Activated T-cell treated with anti-CD3 and anti-CD28 coated beads, Interleukin-2, amount 50 U/mL, for 72 hours (primary cell): ENCODE data around the gene C11orf54. TPM values are rescaled to one million over a fixed set of nuclear protein-coding genes. Genes with fewer than 3 reads are reported as not detected.
"Not testable (repeated sequence)": the region's sequence is repeated elsewhere in the genome, so short reads cannot be mapped to it uniquely, and the experiment has no call there.

Experiments used
- ATAC-seq, 2 donors: fragments of 150-1000 bp; cut with Tn5 transposase; replicated peaks in 1 of 2; 2 replicates each; pipeline ENCODE4 v1.10.0; 2021; ENCODE audit warnings: moderate library complexity in 2 of 2, mild to moderate bottlenecking in 1 of 2
- DNase-seq, 2 donors: peaks; one replicate each; pipeline ENCODE4 v3.0.0; 2021 to 2022; ENCODE audit warnings: mixed read lengths in 1 of 2
- H3K27ac Mint-ChIP-seq: one replicate; pipeline ENCODE4 v1.8.0; 2022; ENCODE audit warnings: mild to moderate bottlenecking, moderate library complexity, mixed read lengths
- H3K27me3 Mint-ChIP-seq: one replicate; pipeline ENCODE4 v1.8.0; 2022; ENCODE audit warnings: low read depth, mixed read lengths
- H3K36me3 Mint-ChIP-seq, 2 donors: one replicate each; pipeline ENCODE4 v1.8.0; 2022; ENCODE audit warnings: mixed read lengths in 2 of 2, mild to moderate bottlenecking in 1 of 2; ENCODE audit not compliant: insufficient read depth in 2 of 2
- H3K4me1 Mint-ChIP-seq: one replicate; pipeline ENCODE4 v1.8.0; 2022; ENCODE audit warnings: low read depth, mixed read lengths
- H3K4me3 Mint-ChIP-seq, 2 donors: one replicate each; pipeline ENCODE4 v1.8.0; 2022; ENCODE audit warnings: mild to moderate bottlenecking in 2 of 2, mixed read lengths in 2 of 2, moderate library complexity in 2 of 2
- H3K9me3 Mint-ChIP-seq, 2 donors: one replicate each; pipeline ENCODE4 v1.8.0; 2022; ENCODE audit warnings: mixed read lengths in 2 of 2
- total RNA-seq, 2 donors: library from RNA; stranded (reverse); gene quantifications; one replicate each; pipeline ENCODE4 v1.2.3, GENCODE V29; 2022

C11orf54 gene
- total RNA-seq, 2 donors from 2014 or later, result 36.2 to 44.8 TPM

DNA sequence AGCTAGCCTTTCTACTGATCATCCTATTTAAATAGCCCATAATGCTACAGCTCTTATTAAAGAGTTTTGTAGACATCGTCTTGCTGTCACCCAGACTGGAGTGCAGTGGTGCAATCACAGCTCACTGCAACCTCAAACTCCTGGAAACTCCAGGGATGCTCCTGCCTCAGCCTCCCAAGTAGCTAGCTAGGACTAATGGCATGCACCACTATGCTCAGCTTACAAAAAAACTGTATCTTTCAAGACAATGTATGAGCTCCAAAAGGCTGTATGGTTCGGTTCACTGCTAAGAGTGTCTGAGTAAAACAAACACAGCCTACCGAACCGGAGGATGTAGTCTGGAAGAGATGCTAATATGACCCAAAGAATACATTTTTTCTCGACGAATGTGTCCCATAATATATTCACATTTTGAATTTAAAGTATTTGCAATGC is 2.8 kb upstream of the C11orf54 start:
- Mint-ChIP-seq H3K4me1 (peaks cover 66% of the 10 kb centered on the region), H3K27ac (peak overlapping the region; percentile 100), H3K36me3 (peaks cover 27 to 55% of the 10 kb centered on the region in 2 donors), H3K27me3 (no peaks in the 10 kb centered on the region), H3K4me3 (peak overlapping the region; percentile 99 to 100), H3K9me3 (no peaks in the 10 kb centered on the region)
- DNase-seq (no peak), ATAC-seq (no peak)

DNA sequence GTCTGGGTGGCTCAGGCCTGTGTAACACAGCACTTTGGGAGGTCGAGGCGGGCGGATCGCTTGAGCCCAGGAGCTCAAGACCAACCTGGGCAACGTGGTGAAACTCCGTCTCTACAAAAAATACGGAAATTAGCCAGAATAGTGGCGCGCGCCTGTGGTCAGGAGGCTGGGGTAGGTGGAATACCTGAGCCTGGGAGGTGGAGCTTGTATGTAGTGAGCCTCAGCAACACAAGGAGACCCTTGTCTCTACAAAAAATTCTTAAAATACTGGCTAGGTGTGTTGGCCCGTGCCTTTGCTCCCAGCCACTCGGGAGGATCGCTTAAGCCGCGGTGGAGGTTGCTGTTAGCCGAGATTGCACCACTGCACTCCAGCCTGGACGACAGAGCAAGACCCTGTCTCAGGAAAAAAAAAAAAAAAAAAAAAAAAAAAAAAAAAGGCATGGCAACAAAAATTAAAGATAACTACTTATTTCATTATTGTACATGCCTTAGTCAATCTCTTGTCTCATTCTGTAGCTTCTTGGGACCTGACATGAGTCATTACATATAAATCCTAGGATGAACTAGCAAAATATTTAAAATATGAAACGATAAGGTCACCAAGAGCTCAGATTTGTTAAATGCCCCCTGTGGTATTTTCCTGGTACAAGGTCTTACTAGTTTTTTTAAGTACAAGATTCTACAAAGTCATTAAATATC is 1.3 kb upstream of the C11orf54 start:
- Mint-ChIP-seq H3K4me1 (peaks cover 68% of the 10 kb centered on the region), H3K27ac (peak overlapping the region; percentile 100), H3K9me3 (no peaks in the 10 kb centered on the region), H3K27me3 (no peaks in the 10 kb centered on the region), H3K36me3 (peaks cover 22 to 49% of the 10 kb centered on the region in 2 donors), H3K4me3 (peak overlapping the region; percentile 99 to 100)
- ATAC-seq (no peak), DNase-seq (peak; percentile 39 to 45)

DNA sequence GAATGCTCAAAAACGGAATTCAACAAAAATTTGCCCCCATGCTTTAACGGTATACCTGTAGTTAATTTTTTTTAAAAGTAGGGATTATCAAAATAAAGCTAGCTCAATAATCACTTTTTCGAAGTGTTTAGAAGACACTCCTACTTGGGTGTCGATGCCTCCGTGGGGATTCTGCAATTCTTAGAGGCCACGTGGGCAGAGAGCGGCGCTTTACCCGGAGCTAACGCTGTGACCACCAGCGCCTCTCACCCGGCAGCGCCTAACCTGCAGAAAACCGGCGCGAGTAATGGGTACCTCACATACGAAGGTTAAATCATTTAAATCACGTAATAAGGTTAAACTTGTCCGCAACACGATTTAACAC is 760 bp upstream of the C11orf54 start:
- DNase-seq, result peak; percentile 62 to 73
- no peaks in the 10 kb centered on the region for H3K27me3 Mint-ChIP-seq

DNA sequence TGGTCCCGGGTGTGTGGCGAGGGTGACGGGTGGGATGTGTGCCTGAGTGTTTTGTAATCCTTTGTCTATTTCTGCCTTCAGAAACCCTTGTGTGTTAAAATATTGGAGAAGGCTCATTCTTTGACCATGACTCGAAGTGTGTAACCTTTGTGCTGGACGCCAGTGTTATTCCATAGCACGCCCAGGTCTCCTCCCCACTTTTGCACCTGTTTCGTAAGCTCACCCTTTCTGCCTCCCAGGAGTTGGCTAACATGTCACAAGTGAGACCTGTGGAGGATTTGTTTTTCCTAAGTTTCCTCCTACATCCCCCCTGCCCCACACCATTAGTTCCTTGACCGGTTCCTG is 382 bp downstream of the C11orf54 start:
- Mint-ChIP-seq H3K4me1 (peaks cover 52% of the 10 kb centered on the region), H3K27ac (peak overlapping the region; percentile 100), H3K36me3 (peaks cover 20 to 40% of the 10 kb centered on the region in 2 donors), H3K4me3 (peak overlapping the region; percentile 99 to 100), H3K9me3 (no peaks in the 10 kb centered on the region), H3K27me3 (no peaks in the 10 kb centered on the region)
- ATAC-seq (peak in 1 of 2 donors; percentile 3), DNase-seq (no peak)

More for the DNA sequence above, 760 bp upstream of the C11orf54 start:
- peak overlapping the region; percentile 99 to 100 for H3K4me3 Mint-ChIP-seq
- H3K27ac Mint-ChIP-seq, result peak overlapping the region; percentile 100
- no peaks in the 10 kb centered on the region for H3K9me3 Mint-ChIP-seq
- peak; percentile 47 to 56 for ATAC-seq
- peaks cover 64% of the 10 kb centered on the region for H3K4me1 Mint-ChIP-seq
- peaks cover 22 to 49% of the 10 kb centered on the region in 2 donors for H3K36me3 Mint-ChIP-seq

DNA sequence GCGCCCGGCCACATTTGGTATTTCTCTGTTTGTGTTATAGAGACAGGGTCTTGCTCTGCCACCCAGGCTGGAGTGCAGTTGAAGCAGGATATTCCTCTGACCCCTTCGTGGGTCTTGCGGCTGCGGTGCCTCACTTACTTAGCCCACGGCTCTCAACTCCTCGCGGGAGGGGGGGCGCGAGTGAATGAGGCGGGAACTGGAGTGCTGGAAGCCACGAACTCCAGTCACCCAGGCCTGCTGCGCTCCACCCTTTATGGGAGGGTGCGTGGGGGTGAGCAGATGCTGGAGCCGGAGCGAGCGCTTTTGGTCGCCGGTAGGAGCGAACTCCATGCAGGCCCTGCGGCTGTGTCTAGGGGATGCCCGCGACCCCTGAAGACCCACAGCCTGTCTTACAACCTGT is 1.8 kb downstream of the C11orf54 start:
- H3K4me1 Mint-ChIP-seq, result peaks cover 38% of the 10 kb centered on the region
- no peak overlapping the region for H3K27ac Mint-ChIP-seq
- H3K36me3 Mint-ChIP-seq, result peaks cover 17 to 26% of the 10 kb centered on the region in 2 donors
- H3K9me3 Mint-ChIP-seq, result no peaks in the 10 kb centered on the region
- no peaks in the 10 kb centered on the region for H3K27me3 Mint-ChIP-seq
- no peak for ATAC-seq
- DNase-seq, result no peak
- H3K4me3 Mint-ChIP-seq, result peak overlapping the region; percentile 58 to 71

DNA sequence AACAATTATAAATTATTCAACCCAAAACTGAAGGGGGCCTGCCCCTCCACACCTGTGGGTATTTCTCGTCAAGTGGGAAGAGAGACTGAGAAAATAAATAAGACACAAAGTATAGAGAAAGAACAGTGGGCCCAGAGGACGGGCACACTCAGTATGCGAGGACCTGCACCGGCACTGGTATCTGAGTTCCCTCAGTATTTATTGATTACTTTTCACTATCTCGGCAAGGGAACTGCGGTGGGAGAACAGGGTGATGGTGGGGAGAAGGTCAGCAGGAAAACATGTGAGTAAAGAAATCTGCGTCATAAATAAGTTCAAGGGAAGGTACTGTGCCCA is 3.2 kb downstream of the C11orf54 start:
- no peaks in the 10 kb centered on the region for H3K9me3 Mint-ChIP-seq
- DNase-seq, result no peak
- peaks cover 11 to 13% of the 10 kb centered on the region in 2 donors for H3K36me3 Mint-ChIP-seq
- peaks cover 24% of the 10 kb centered on the region for H3K4me1 Mint-ChIP-seq
- no peaks in the 10 kb centered on the region for H3K27me3 Mint-ChIP-seq
- H3K27ac Mint-ChIP-seq, result no peak overlapping the region
- peak overlapping the region in 1 of 2 donors; percentile 34 for H3K4me3 Mint-ChIP-seq
- no peak for ATAC-seq

DNA sequence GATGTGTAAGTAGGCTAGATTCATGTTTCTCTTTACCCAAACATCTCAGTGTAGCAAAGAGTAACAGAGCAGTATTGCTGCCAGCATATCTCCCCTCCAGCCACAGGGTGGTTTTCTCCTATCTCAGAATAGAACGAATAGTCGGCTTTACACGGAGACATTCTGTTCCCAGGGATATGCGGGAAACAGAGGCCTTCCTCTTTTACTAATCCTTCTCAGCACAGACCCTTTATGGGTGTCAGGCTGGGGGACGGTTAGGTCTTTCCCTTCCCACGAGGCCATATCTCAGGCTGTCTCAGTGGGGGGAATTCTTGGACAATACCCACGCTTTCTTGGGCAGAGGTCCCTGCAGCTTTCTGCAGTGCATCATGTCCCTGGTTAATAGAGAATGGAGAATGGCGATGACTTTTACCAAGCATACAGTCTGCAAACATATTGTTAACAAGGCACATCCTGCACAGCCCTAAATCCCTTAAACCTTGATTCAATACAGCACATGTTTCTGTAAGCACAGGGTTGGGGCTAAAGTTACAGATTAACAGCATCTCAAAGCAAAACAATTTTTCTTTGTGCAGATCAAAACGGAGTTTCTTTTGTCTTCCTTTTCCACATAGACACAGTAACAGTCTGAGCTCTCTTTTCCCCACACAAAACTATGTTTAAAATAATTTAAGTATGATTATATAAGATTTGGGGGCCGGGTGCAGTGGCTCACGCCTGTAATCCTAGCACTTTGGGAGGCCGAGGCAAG is 3.7 kb downstream of the C11orf54 start:
- DNase-seq, H3K9me3 Mint-ChIP-seq, H3K27ac Mint-ChIP-seq, ATAC-seq, H3K27me3 Mint-ChIP-seq: not testable (repeated sequence)
- peaks cover 6 to 11% of the 10 kb centered on the region in 2 donors for H3K36me3 Mint-ChIP-seq
- peak overlapping the region in 1 of 2 donors; percentile 34 for H3K4me3 Mint-ChIP-seq
- H3K4me1 Mint-ChIP-seq, result peaks cover 23% of the 10 kb centered on the region

DNA sequence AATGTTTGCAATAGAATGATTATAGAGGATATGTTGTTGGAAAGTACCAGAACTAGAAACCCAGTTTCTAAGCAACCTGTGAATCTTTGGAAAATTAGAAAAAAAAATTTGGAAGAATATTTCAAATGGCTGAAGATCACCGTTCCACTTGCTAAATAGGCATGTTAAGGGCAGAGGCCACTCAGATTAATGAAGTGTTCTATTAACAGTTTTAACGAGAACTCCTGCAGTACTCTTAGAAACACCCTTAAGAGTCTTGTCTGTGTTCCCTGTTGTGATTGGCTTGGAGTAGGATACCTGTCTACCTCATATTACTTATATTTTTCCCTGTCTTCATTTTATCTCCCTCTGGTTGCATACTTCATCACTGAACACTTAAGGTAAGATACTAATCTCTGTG is 4.6 kb downstream of the C11orf54 start:
- ATAC-seq, result no peak
- H3K27ac Mint-ChIP-seq, result no peak overlapping the region
- no peaks in the 10 kb centered on the region for H3K27me3 Mint-ChIP-seq
- H3K9me3 Mint-ChIP-seq, result no peaks in the 10 kb centered on the region
- no peak for DNase-seq
- peaks cover 4 to 6% of the 10 kb centered on the region in 2 donors for H3K36me3 Mint-ChIP-seq
- no peak overlapping the region for H3K4me3 Mint-ChIP-seq
- H3K4me1 Mint-ChIP-seq, result peaks cover 23% of the 10 kb centered on the region

DNA sequence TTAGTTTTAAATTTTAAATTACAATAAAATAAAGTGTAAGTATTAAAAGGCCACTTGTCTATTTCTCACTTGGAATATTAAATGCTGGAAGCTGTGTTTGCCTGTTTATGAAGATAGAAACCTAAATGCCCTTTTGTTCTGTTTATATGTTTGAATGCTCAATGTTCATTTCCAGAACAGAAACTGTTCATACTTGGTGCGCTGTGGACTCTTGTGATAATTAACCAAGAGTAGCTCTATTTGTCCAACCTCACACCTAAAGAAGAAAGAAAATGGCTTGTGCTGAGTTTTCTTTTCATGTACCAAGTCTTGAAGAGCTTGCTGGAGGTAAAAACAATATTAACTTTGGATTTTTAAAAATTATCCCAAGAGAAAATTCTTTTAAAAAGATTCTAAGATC is 5.7 kb downstream of the C11orf54 start:
- Mint-ChIP-seq H3K27me3 (no peaks in the 10 kb centered on the region), H3K9me3 (no peaks in the 10 kb centered on the region), H3K27ac (no peak overlapping the region), H3K36me3 (peaks cover 0 to 3% of the 10 kb centered on the region in 2 donors), H3K4me1 (peaks cover 23% of the 10 kb centered on the region), H3K4me3 (no peak overlapping the region)
- DNase-seq (no peak), ATAC-seq (no peak)

DNA sequence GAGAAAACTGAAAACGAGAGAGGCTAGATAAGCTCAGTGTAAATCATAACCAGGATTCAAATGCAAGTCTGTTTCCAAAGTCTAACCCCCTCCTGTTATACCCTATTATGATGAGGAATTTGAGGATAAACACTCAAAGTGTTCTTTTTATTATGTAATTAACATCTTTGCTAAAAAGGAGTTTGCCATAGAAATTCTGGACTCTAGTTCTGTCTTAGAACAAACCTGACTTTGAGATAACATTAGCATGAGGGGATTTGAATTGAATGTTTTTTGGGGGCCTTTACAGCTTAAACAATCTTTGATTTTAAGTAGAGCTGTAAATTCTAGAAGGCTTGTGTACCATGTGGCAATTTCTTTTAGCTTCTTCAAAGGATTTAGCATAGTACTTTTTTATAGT is 9.5 kb downstream of the C11orf54 start:
- Mint-ChIP-seq H3K9me3 (no peaks in the 10 kb centered on the region), H3K36me3 (peaks cover 0 to 4% of the 10 kb centered on the region in 2 donors), H3K27me3 (no peaks in the 10 kb centered on the region), H3K4me1 (no peaks in the 10 kb centered on the region), H3K27ac (no peak overlapping the region), H3K4me3 (no peak overlapping the region)
- no peak for DNase-seq
- no peak for ATAC-seq

DNA sequence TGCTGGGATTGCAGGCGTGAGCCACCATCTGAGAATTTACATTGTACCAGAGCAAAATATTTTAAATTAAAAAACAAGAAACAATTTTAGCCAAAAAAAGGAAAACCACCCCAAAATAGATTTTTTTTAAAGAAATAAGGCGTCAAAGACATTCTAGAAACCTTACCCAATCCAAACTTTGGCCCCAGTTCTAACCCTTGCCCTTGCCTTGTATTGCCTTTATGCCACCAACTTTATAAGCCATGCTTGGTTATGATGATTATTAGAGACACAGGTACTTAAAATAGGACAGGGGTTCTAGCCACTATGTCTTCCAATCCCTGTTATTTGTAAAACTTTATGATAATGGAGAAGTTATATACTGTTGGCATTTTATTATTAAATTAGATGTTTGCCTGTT is 11.8 kb downstream of the C11orf54 start:
- Mint-ChIP-seq H3K4me1 (no peaks in the 10 kb centered on the region), H3K9me3 (no peaks in the 10 kb centered on the region), H3K27ac (no peak overlapping the region), H3K27me3 (no peaks in the 10 kb centered on the region), H3K36me3 (peaks cover 4 to 8% of the 10 kb centered on the region in 2 donors), H3K4me3 (no peak overlapping the region)
- ATAC-seq (no peak), DNase-seq (no peak)

DNA sequence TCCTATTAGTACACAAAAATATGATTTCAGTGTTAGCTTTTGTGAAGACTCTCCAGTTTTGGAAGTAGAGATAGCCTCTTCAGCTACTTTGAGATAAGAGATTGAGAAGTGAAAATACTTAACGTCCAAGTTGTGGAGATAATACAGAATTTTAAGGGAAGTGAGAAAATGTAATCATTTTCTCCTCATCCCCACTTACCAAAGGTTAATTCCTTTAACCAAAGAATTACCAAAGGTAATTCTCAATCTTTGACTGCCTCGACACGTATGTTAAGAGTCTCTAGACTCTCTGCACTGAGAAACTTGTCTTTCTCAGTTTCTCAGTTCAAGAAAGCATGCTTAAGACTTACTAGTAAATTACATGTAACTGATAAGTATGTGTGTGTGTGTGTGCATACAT is 15.3 kb downstream of the C11orf54 start:
- DNase-seq, result no peak
- no peaks in the 10 kb centered on the region for H3K27me3 Mint-ChIP-seq
- no peaks in the 10 kb centered on the region for H3K4me1 Mint-ChIP-seq
- H3K9me3 Mint-ChIP-seq, result no peaks in the 10 kb centered on the region
- no peak for ATAC-seq
- H3K27ac Mint-ChIP-seq, result no peak overlapping the region
- no peak overlapping the region for H3K4me3 Mint-ChIP-seq
- H3K36me3 Mint-ChIP-seq, result peaks cover 5 to 10% of the 10 kb centered on the region in 2 donors

DNA sequence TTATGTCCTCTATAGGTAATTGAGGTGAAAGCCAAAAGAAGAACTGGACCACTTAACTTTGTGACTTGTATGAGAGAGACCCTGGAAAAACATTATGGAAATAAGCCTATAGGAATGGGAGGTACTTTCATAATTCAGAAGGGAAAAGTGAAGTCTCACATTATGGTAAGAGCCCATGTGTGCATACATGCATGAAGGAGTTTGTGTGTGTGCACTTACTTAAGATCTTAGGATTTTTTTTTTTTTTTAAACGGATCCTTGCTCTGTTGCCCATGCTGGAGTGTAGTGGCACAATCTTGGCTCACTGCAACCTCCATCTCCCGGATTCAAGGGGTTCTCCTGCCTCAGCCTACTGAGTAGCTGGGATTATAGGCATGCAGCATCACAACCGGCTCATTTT is 15.8 kb downstream of the C11orf54 start:
- no peak for DNase-seq
- peaks cover 5 to 10% of the 10 kb centered on the region in 2 donors for H3K36me3 Mint-ChIP-seq
- no peaks in the 10 kb centered on the region for H3K4me1 Mint-ChIP-seq
- no peak overlapping the region for H3K4me3 Mint-ChIP-seq
- no peaks in the 10 kb centered on the region for H3K27me3 Mint-ChIP-seq
- no peak overlapping the region for H3K27ac Mint-ChIP-seq
- no peak for ATAC-seq
- no peaks in the 10 kb centered on the region for H3K9me3 Mint-ChIP-seq
